ENCODE results near the gene ZNF304.

- TF ChIP-seq ZNF274 (IDR thresholded peaks at IDR 0.05; ENCODE audit: low read depth, low read length) = no peak
- no peak for TF ChIP-seq YY1 (IDR thresholded peaks at IDR 0.05; ENCODE audit: insufficient read depth, insufficient read length)
- TF ChIP-seq SUZ12 (IDR thresholded peaks at IDR 0.05; ENCODE audit: extremely low read depth, insufficient read depth, insufficient read length) = no peak
Measured at GRCh38 chr19:57334191-57334590, 16.9 kb upstream of the ZNF304 start.
